RWPE2 (cell line): ENCODE measurements around the gene ARHGAP44.

Experiments
- ATAC-seq: fragments of 200-7000 bp; cut with Tn5 transposase; 3 replicates; pipeline ENCODE4 v1.9.1; 2021; ENCODE audit warnings: low read depth
- DNase-seq: peaks from one replicate; pipeline ENCODE4 v3.0.0-alpha.2; 2020; ENCODE audit warnings: low spot score
- H3K27ac ChIP-seq: fragments of 450-650 bp; 2 replicates; pipeline ENCODE4 v1.5.1; 2017; ENCODE audit warnings: mild to moderate bottlenecking; ENCODE audit not compliant: poor library complexity, severe bottlenecking
- H3K27me3 ChIP-seq: fragments of 250-450 bp; sonication (Bioruptor Pico); 2 replicates; pipeline ENCODE4 v1.5.1; 2021; ENCODE audit warnings: mild to moderate bottlenecking, moderate library complexity; ENCODE audit not compliant: insufficient read depth, poor library complexity, severe bottlenecking
- H3K36me3 ChIP-seq: fragments of 250-450 bp; sonication (Bioruptor Pico); 2 replicates; pipeline ENCODE4 v1.5.1; 2020; ENCODE audit warnings: low read depth, mild to moderate bottlenecking, moderate library complexity
- H3K4me1 ChIP-seq: fragments of 250-450 bp; sonication (Bioruptor Pico); 2 replicates; pipeline ENCODE4 v1.5.1; 2021; ENCODE audit warnings: mild to moderate bottlenecking, moderate library complexity; ENCODE audit not compliant: insufficient read depth, poor library complexity, severe bottlenecking
- H3K4me3 ChIP-seq: fragments of 250-450 bp; sonication (Bioruptor Pico); 2 replicates; pipeline ENCODE4 v1.5.1; 2021; ENCODE audit warnings: mild to moderate bottlenecking, moderate library complexity; ENCODE audit not compliant: severe bottlenecking
- H3K9me3 ChIP-seq: fragments of 250-450 bp; sonication (Bioruptor Pico); 2 replicates; pipeline ENCODE4 v1.5.1; 2021; ENCODE audit warnings: mild to moderate bottlenecking, moderate library complexity; ENCODE audit not compliant: severe bottlenecking
- CTCF ChIP-seq: fragments of 450-650 bp; IDR thresholded peaks from one replicate; pipeline ENCODE4 v1.5.1; 2017; ENCODE audit warnings: mild to moderate bottlenecking, moderate library complexity; ENCODE audit not compliant: poor library complexity, severe bottlenecking

ARHGAP44 gene

GRCh38 chr17:13004336-13004735, 215.0 kb downstream of the ARHGAP44 start:
- DNase-seq (no peak), ATAC-seq (no peak)
- Histone ChIP-seq H3K27me3 (no peaks in the 10 kb centered on the region), H3K9me3 (no peaks in the 10 kb centered on the region), H3K27ac (no peak overlapping the region), H3K4me1 (no peaks in the 10 kb centered on the region), H3K4me3 (no peak overlapping the region), H3K36me3 (peaks cover 94% of the 10 kb centered on the region)
- no peak for TF ChIP-seq CTCF

- ATAC-seq (no peak), DNase-seq (no peak)
- no peak for TF ChIP-seq CTCF
- no peak overlapping the region for H3K27ac ChIP-seq
- peaks cover 94% of the 10 kb centered on the region for H3K36me3 ChIP-seq
- no peak overlapping the region for H3K4me3 ChIP-seq
- H3K4me1 ChIP-seq = no peaks in the 10 kb centered on the region
- H3K9me3 ChIP-seq = no peaks in the 10 kb centered on the region
- H3K27me3 ChIP-seq = no peaks in the 10 kb centered on the region
These were observed 216.2 kb downstream of the ARHGAP44 start for GRCh38 chr17:13005530-13005929.

GRCh38 chr17:13008461-13008860, 219.2 kb downstream of the ARHGAP44 start:
- Histone ChIP-seq H3K4me3 (no peak overlapping the region), H3K27ac (no peak overlapping the region), H3K4me1 (no peaks in the 10 kb centered on the region), H3K27me3 (no peaks in the 10 kb centered on the region), H3K9me3 (no peaks in the 10 kb centered on the region), H3K36me3 (peaks cover 94% of the 10 kb centered on the region)
- no peak for DNase-seq
- ATAC-seq = no peak
- no peak for TF ChIP-seq CTCF

- Histone ChIP-seq H3K9me3 (no peaks in the 10 kb centered on the region), H3K4me3 (no peak overlapping the region), H3K4me1 (no peaks in the 10 kb centered on the region), H3K27ac (no peak overlapping the region), H3K27me3 (no peaks in the 10 kb centered on the region), H3K36me3 (peaks cover 94% of the 10 kb centered on the region)
- DNase-seq = no peak
- TF ChIP-seq CTCF = no peak
- ATAC-seq = no peak
These were observed 221.7 kb downstream of the ARHGAP44 start for GRCh38 chr17:13010959-13011358.

GRCh38 chr17:13014801-13015200, 225.5 kb downstream of the ARHGAP44 start:
- Histone ChIP-seq H3K4me1 (no peaks in the 10 kb centered on the region), H3K27ac (no peak overlapping the region), H3K36me3 (peaks cover 66% of the 10 kb centered on the region), H3K4me3 (no peak overlapping the region), H3K27me3 (no peaks in the 10 kb centered on the region), H3K9me3 (no peaks in the 10 kb centered on the region)
- DNase-seq (no peak), ATAC-seq (no peak)
- TF ChIP-seq CTCF = no peak
